Activated naive CD8-positive, alpha-beta T cell (primary cell): ENCODE data around the gene PPP2R2D.
A peak's percentile ranks its signal among the peaks of the same experiment; 100 is the strongest.
"Not testable (repeated sequence)": the region's sequence is repeated elsewhere in the genome, so short reads cannot be mapped to it uniquely, and the experiment has no call there.

Source experiments
- H3K27ac Mint-ChIP-seq: one replicate; pipeline ENCODE4 v1.8.0; 2021; ENCODE audit warnings: mixed read lengths
- H3K27me3 Mint-ChIP-seq: one replicate; pipeline ENCODE4 v1.8.0; 2021; ENCODE audit warnings: mixed read lengths
- H3K36me3 Mint-ChIP-seq: one replicate; pipeline ENCODE4 v1.8.0; 2021; ENCODE audit warnings: mixed read lengths
- H3K4me1 Mint-ChIP-seq: one replicate; pipeline ENCODE4 v1.8.0; 2021; ENCODE audit warnings: low read depth, mixed read lengths
- H3K4me3 Mint-ChIP-seq: one replicate; pipeline ENCODE4 v1.8.0; 2021; ENCODE audit warnings: mild to moderate bottlenecking, mixed read lengths
- H3K9me3 Mint-ChIP-seq: one replicate; pipeline ENCODE4 v1.8.0; 2021; ENCODE audit warnings: low read depth, mixed read lengths

The PPP2R2D gene

GRCh38 chr10:131980761-131981428 is 80.1 kb downstream of the PPP2R2D start:
- H3K27me3 Mint-ChIP-seq: no peaks in the 10 kb centered on the region

GRCh38 chr10:131981429-131982184 is 80.8 kb downstream of the PPP2R2D start, which contains the start of gene BNIP3:
TSS of gene BNIP3 (minus strand) at chr10:131981923. CDS start at chr10:131981806, 117 bp downstream.
- Mint-ChIP-seq H3K27me3 (no peaks in the 10 kb centered on the region), H3K36me3 (no peaks in the 10 kb centered on the region), H3K27ac (peak within 1 kb of the TSS; percentile 78)

More at GRCh38 chr10:131980761-131981428, 80.1 kb downstream of the PPP2R2D start:
- Mint-ChIP-seq H3K4me1 (peaks cover 51% of the 10 kb centered on the region), H3K27ac (peak overlapping the region; percentile 78), H3K36me3 (no peaks in the 10 kb centered on the region), H3K9me3 (no peaks in the 10 kb centered on the region), H3K4me3 (peak overlapping the region; percentile 90)

GRCh38 chr10:131982185-131982756 is 81.5 kb downstream of the PPP2R2D start:
- no peaks in the 10 kb centered on the region for H3K9me3 Mint-ChIP-seq
- H3K4me3 Mint-ChIP-seq: peak overlapping the region; percentile 71
- H3K4me1 Mint-ChIP-seq: peaks cover 38% of the 10 kb centered on the region
- H3K27me3 Mint-ChIP-seq: no peaks in the 10 kb centered on the region
- H3K27ac Mint-ChIP-seq: no peak overlapping the region
- no peaks in the 10 kb centered on the region for H3K36me3 Mint-ChIP-seq

More at GRCh38 chr10:131981429-131982184, 80.8 kb downstream of the PPP2R2D start, which contains the start of gene BNIP3:
- Mint-ChIP-seq H3K4me1 (peaks cover 44% of the 10 kb centered on the region), H3K9me3 (no peaks in the 10 kb centered on the region), H3K4me3 (peak within 1 kb of the TSS; percentile 90)

GRCh38 chr10:131982796-131983195 is 82.0 kb downstream of the PPP2R2D start:
- Mint-ChIP-seq H3K4me3 (peak overlapping the region; percentile 81), H3K9me3 (no peaks in the 10 kb centered on the region), H3K36me3 (no peaks in the 10 kb centered on the region), H3K4me1 (peaks cover 33% of the 10 kb centered on the region), H3K27ac (peak overlapping the region; percentile 50), H3K27me3 (no peaks in the 10 kb centered on the region)

GRCh38 chr10:131983780-131984179 is 83.0 kb downstream of the PPP2R2D start:
- H3K27ac Mint-ChIP-seq: no peak overlapping the region
- H3K27me3 Mint-ChIP-seq: no peaks in the 10 kb centered on the region
- H3K4me3 Mint-ChIP-seq: peak overlapping the region; percentile 81
- peaks cover 25% of the 10 kb centered on the region for H3K4me1 Mint-ChIP-seq
- no peaks in the 10 kb centered on the region for H3K36me3 Mint-ChIP-seq
- no peaks in the 10 kb centered on the region for H3K9me3 Mint-ChIP-seq

- H3K4me3 Mint-ChIP-seq, H3K9me3 Mint-ChIP-seq, H3K27ac Mint-ChIP-seq, H3K27me3 Mint-ChIP-seq, H3K4me1 Mint-ChIP-seq, H3K36me3 Mint-ChIP-seq: not testable (repeated sequence)
Measured at GRCh38 chr10:131986851-131987250, 86.0 kb downstream of the PPP2R2D start.

- H3K4me3 Mint-ChIP-seq, H3K4me1 Mint-ChIP-seq, H3K36me3 Mint-ChIP-seq, H3K27ac Mint-ChIP-seq, H3K27me3 Mint-ChIP-seq, H3K9me3 Mint-ChIP-seq: not testable (repeated sequence)
Measured at GRCh38 chr10:131987301-131987700, 86.5 kb downstream of the PPP2R2D start.

- not testable (repeated sequence) for H3K36me3 Mint-ChIP-seq, H3K4me3 Mint-ChIP-seq
Measured at GRCh38 chr10:131987786-131988185, 87.0 kb downstream of the PPP2R2D start.

GRCh38 chr10:131991726-131992125 is 90.9 kb downstream of the PPP2R2D start:
- Mint-ChIP-seq H3K27me3 (no peaks in the 10 kb centered on the region), H3K27ac (no peak overlapping the region), H3K4me3 (no peak overlapping the region), H3K4me1 (no peaks in the 10 kb centered on the region), H3K9me3 (no peaks in the 10 kb centered on the region), H3K36me3 (no peaks in the 10 kb centered on the region)

More at GRCh38 chr10:131987786-131988185, 87.0 kb downstream of the PPP2R2D start:
- not testable (repeated sequence) for H3K4me1 Mint-ChIP-seq, H3K27me3 Mint-ChIP-seq, H3K9me3 Mint-ChIP-seq, H3K27ac Mint-ChIP-seq

GRCh38 chr10:131993275-131993674 is 92.5 kb downstream of the PPP2R2D start:
- Mint-ChIP-seq H3K4me3 (no peak overlapping the region), H3K4me1 (no peaks in the 10 kb centered on the region), H3K9me3 (no peaks in the 10 kb centered on the region), H3K27me3 (no peaks in the 10 kb centered on the region), H3K36me3 (no peaks in the 10 kb centered on the region), H3K27ac (no peak overlapping the region)

GRCh38 chr10:131994435-131994834 is 93.6 kb downstream of the PPP2R2D start:
- H3K27ac Mint-ChIP-seq: no peak overlapping the region
- H3K9me3 Mint-ChIP-seq: no peaks in the 10 kb centered on the region
- H3K4me1 Mint-ChIP-seq: no peaks in the 10 kb centered on the region
- no peak overlapping the region for H3K4me3 Mint-ChIP-seq
- no peaks in the 10 kb centered on the region for H3K27me3 Mint-ChIP-seq
- no peaks in the 10 kb centered on the region for H3K36me3 Mint-ChIP-seq

GRCh38 chr10:131996466-131997365 is 95.9 kb downstream of the PPP2R2D start:
- Mint-ChIP-seq H3K36me3 (no peaks in the 10 kb centered on the region), H3K9me3 (no peaks in the 10 kb centered on the region), H3K4me3 (no peak overlapping the region), H3K4me1 (no peaks in the 10 kb centered on the region), H3K27me3 (no peaks in the 10 kb centered on the region), H3K27ac (no peak overlapping the region)

- no peak overlapping the region for H3K27ac Mint-ChIP-seq
- no peaks in the 10 kb centered on the region for H3K4me1 Mint-ChIP-seq
- H3K36me3 Mint-ChIP-seq: no peaks in the 10 kb centered on the region
- H3K27me3 Mint-ChIP-seq: no peaks in the 10 kb centered on the region
- no peaks in the 10 kb centered on the region for H3K9me3 Mint-ChIP-seq
- H3K4me3 Mint-ChIP-seq: no peak overlapping the region
Measured at GRCh38 chr10:131997366-131998049, 96.7 kb downstream of the PPP2R2D start.
